Osteoblast (primary cell): ENCODE measurements around the gene PRAC1. TPM values are rescaled to one million over a fixed set of nuclear protein-coding genes. Genes with fewer than 3 reads are reported as not detected.

Experiments used
- DNase-seq: peaks from one replicate; pipeline ENCODE4 v3.0.0; 2011; ENCODE audit warnings: low spot score, mixed read lengths; ENCODE audit not compliant: insufficient read length; ENCODE audit errors: missing footprints
- H2AFZ ChIP-seq: 2 replicates; pipeline ENCODE4 v1.6.0; 2011; ENCODE audit warnings: mild to moderate bottlenecking, low read length
- H3K27ac ChIP-seq: 2 replicates; pipeline ENCODE4 v1.5.1; 2011; ENCODE audit warnings: mild to moderate bottlenecking, low read depth, low read length, moderate library complexity
- H3K27me3 ChIP-seq: 2 replicates; pipeline ENCODE4 v1.6.0; 2012; ENCODE audit warnings: mild to moderate bottlenecking, control low read depth, inconsistent platforms, low read length, moderate library complexity; ENCODE audit not compliant: insufficient read depth
- H3K36me3 ChIP-seq: 2 replicates; pipeline ENCODE4 v1.5.1; 2011; ENCODE audit warnings: mild to moderate bottlenecking, low read length, control low read depth, moderate library complexity; ENCODE audit not compliant: insufficient read depth
- H3K4me1 ChIP-seq: 2 replicates; pipeline ENCODE4 v1.5.1; 2011; ENCODE audit warnings: mild to moderate bottlenecking, low read length, control low read depth, moderate library complexity; ENCODE audit not compliant: insufficient read depth
- H3K4me2 ChIP-seq: 2 replicates; pipeline ENCODE4 v1.6.0; 2011; ENCODE audit warnings: mild to moderate bottlenecking, low read length; ENCODE audit not compliant: insufficient read depth
- H3K4me3 ChIP-seq: fragments of 200-600 bp; sonication (generic); 3 replicates; pipeline ENCODE4 v1.5.1; 2012; ENCODE audit warnings: mild to moderate bottlenecking, low read length, inconsistent platforms; ENCODE audit not compliant: insufficient read depth
- H3K79me2 ChIP-seq: 2 replicates; pipeline ENCODE4 v1.6.0; 2012; ENCODE audit warnings: mild to moderate bottlenecking, low read length, control low read depth, inconsistent platforms; ENCODE audit not compliant: insufficient read depth
- H3K9me3 ChIP-seq: 2 replicates; pipeline ENCODE4 v1.5.1; 2011; ENCODE audit warnings: low read depth, low read length, control low read depth
- H4K20me1 ChIP-seq: 2 replicates; pipeline ENCODE4 v1.6.0; 2012; ENCODE audit warnings: mild to moderate bottlenecking, low read length, control low read depth; ENCODE audit not compliant: insufficient read depth
- total RNA-seq: library from RNA; depleted of rRNA; stranded (reverse); fragments of >200 nt; gene quantifications from 2 replicates; pipeline ENCODE4 v1.2.3, GENCODE V29; 2012
- TF ChIP-seq, protein P1 (sequence below): IDR thresholded peaks from 2 replicates; pipeline ENCODE4 v1.5.1; 2011; ENCODE audit warnings: mild to moderate bottlenecking, low read depth, low read length, moderate library complexity; ENCODE audit errors: extremely low read depth

PRAC1 gene
- total RNA-seq, 1 donor = not detected

DNA sequence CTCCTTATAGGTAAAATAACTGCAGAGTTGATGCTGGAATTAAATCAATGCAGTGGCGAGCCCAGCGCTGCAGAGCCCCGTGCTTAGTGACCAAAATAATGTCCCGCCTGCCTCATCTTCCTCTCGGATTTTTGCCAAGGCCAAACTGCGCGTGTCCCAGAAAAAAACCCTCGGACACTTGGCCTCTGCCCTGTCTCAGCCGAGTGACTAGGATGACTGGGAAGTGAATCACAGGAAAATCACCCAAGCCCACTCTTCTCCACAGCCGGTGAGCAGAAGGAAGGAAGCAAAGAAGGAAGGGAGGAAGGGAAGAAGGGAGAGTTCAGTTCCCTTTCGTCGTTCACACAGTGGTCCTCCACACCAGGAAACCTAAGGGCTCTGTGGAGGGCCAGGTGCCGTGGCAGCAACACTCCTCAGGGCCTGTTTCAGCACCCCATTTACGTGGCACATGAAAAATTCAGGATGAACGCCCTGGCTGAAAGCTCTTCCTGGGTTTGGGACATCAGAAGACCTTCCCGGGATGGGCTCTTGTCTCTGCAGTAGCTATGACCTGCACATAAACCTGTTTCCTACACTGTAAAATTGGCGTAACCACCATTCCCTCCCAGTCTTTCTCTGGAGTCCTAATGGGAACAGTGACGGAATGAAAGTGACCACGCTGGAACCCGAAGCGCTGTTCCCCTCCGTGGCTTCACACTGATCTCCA is 31.6 kb upstream of the PRAC1 start:
- Histone ChIP-seq H2AFZ (no peak overlapping the region), H3K27ac (no peak overlapping the region), H3K36me3 (no peaks in the 10 kb centered on the region), H3K4me2 (no peak overlapping the region), H3K4me1 (peaks cover 3% of the 10 kb centered on the region), H4K20me1 (peaks cover 3% of the 10 kb centered on the region), H3K79me2 (no peaks in the 10 kb centered on the region), H3K27me3 (peaks cover 95% of the 10 kb centered on the region), H3K9me3 (no peaks in the 10 kb centered on the region), H3K4me3 (no peak overlapping the region)
- DNase-seq = peak; percentile 79
- TF ChIP-seq, protein P1, sequence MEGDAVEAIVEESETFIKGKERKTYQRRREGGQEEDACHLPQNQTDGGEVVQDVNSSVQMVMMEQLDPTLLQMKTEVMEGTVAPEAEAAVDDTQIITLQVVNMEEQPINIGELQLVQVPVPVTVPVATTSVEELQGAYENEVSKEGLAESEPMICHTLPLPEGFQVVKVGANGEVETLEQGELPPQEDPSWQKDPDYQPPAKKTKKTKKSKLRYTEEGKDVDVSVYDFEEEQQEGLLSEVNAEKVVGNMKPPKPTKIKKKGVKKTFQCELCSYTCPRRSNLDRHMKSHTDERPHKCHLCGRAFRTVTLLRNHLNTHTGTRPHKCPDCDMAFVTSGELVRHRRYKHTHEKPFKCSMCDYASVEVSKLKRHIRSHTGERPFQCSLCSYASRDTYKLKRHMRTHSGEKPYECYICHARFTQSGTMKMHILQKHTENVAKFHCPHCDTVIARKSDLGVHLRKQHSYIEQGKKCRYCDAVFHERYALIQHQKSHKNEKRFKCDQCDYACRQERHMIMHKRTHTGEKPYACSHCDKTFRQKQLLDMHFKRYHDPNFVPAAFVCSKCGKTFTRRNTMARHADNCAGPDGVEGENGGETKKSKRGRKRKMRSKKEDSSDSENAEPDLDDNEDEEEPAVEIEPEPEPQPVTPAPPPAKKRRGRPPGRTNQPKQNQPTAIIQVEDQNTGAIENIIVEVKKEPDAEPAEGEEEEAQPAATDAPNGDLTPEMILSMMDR = no peak

DNA sequence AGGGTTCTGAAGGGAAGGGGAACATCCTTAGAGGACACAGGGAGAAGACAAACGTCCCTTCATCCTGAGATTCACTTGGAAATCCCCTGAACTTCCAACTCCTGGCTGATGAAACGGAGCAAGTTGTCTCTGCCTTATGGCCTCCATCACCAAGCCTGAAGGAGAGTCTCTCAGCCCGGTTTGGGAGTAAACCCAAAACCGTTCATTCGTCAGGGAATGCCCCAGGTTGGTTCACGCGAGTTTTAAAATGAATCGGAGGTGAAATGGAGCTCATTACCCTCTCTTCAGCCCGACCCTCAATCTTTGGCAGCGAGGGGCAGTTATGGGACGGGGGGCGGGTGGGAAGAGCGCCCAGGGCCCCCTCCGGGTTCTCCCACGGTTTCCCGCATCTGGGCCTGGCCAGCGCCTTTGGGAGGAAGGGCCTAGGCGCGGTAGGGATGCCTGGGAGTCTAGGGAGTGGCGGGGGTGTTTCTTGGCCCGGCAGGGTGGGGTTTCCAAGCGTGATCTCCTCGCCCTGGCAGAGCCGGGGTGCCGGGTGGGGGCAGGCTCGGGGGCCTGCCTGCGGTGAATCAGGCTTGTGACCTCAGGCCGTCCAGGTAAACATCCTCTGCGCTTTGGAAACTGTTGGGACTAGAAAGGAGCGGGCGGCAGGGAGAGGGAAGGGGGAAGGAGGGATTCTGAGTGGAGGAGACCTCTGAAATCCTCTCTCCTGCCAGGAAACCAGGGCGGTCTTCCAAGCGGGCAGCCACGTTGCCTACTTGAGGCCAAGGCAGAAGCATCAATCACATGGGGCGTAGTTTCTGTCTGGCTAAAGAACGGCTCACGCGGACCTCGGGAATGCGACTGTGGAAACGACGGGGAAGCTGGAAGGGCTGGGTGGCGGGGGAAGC is 30.3 kb upstream of the PRAC1 start:
- H3K79me2 ChIP-seq = no peaks in the 10 kb centered on the region
- peaks cover 3% of the 10 kb centered on the region for H3K4me1 ChIP-seq
- peaks cover 3% of the 10 kb centered on the region for H4K20me1 ChIP-seq
- H2AFZ ChIP-seq = no peak overlapping the region
- H3K4me3 ChIP-seq = no peak overlapping the region
- DNase-seq = peak; percentile 35
- TF ChIP-seq, protein P1 = no peak
- H3K27ac ChIP-seq = no peak overlapping the region
- no peaks in the 10 kb centered on the region for H3K36me3 ChIP-seq
- no peaks in the 10 kb centered on the region for H3K9me3 ChIP-seq
- H3K4me2 ChIP-seq = no peak overlapping the region
- peaks cover 99% of the 10 kb centered on the region for H3K27me3 ChIP-seq

DNA sequence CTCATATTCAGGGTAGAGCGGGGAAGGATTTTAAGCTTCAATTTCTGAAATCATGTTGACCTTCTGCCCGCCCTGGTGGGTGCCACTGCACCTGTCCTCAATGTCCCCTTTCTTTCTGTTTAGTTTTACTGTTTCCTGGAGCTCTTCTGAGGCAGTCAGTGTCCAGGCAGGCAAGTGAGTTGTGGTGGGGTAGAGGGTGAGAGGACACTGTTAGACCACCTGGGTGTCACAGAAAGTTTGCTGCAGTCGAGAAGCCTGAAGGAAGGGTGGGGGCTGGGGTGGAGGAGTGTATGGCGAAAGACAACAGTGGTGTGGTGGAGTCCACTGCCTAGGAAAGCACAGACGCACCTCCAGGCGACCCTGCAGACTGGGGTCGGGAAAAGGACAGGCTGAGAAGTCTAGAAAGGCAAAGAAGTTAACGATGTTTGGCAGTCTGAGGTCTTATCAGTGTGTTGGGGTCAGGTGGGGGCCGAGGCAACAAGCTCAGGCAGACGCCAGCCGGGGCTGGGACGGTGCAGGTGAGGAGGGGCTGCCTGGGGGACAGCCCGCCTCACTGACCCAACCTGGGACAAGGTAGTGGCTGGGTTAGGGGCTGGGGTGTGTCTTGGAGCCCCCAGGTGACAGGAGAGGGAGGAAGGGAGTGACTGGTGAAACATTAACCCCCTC is 29.5 kb upstream of the PRAC1 start:
- TF ChIP-seq, protein P1 = no peak
- H3K4me3 ChIP-seq = no peak overlapping the region
- DNase-seq = peak; percentile 48
- no peak overlapping the region for H2AFZ ChIP-seq
- H3K27me3 ChIP-seq = peaks cover 99% of the 10 kb centered on the region
- H3K4me1 ChIP-seq = peaks cover 3% of the 10 kb centered on the region
- no peaks in the 10 kb centered on the region for H3K79me2 ChIP-seq
- no peaks in the 10 kb centered on the region for H3K36me3 ChIP-seq
- H3K4me2 ChIP-seq = no peak overlapping the region
- peaks cover 3% of the 10 kb centered on the region for H4K20me1 ChIP-seq
- H3K27ac ChIP-seq = no peak overlapping the region
- H3K9me3 ChIP-seq = no peaks in the 10 kb centered on the region
